ENCODE measurements around the gene CTAGE9.

GRCh38 chr6:131663578-131664165 lies 47.1 kb downstream of the CTAGE9 start:
- TF ChIP-seq CTCF (conservative IDR thresholded peaks at IDR 0.05) (no peak), EZH2 (IDR thresholded peaks at IDR 0.05; ENCODE audit: low read depth) (no peak)
